WTC11 (cell line): ENCODE results near the gene PTGFR. TPM values are rescaled to one million over a fixed set of nuclear protein-coding genes. Genes with fewer than 3 reads are reported as not detected.

Source experiments
- ATAC-seq: fragments of 200-7000 bp; cut with Tn5 transposase; 2 replicates; pipeline ENCODE4 v1.10.0; 2021; ENCODE audit warnings: mild to moderate bottlenecking, moderate library complexity
- CTCF ChIA-PET: fragments of 300-600 bp; sonication (Branson Sonifier 250); formaldehyde crosslinking; loops from one replicate; lab custom pipeline; 2021; ENCODE audit warnings: antibody characterized with exemption; lab: Charles Lee
- POLR2A ChIA-PET: fragments of 350-600 bp; sonication (Branson Sonifier 250); formaldehyde crosslinking; loops from one replicate; lab custom pipeline; 2021; ENCODE audit warnings: antibody characterized with exemption; lab: Charles Lee
- DNase-seq: peaks from one replicate; pipeline ENCODE4 v3.0.0; 2021; ENCODE audit warnings: low spot score
- H3K27ac Mint-ChIP-seq: 2 replicates; pipeline ENCODE4 v1.8.0; 2021; ENCODE audit warnings: mixed read lengths
- H3K27me3 Mint-ChIP-seq: 2 replicates; pipeline ENCODE4 v1.8.0; 2021; ENCODE audit warnings: low read depth, mild to moderate bottlenecking, moderate library complexity, mixed read lengths
- H3K36me3 Mint-ChIP-seq: 2 replicates; pipeline ENCODE4 v1.8.0; 2021; ENCODE audit warnings: mixed read lengths
- H3K4me1 Mint-ChIP-seq: 2 replicates; pipeline ENCODE4 v1.8.0; 2022; ENCODE audit warnings: mixed read lengths
- H3K4me3 Mint-ChIP-seq: 2 replicates; pipeline ENCODE4 v1.8.0; 2021; ENCODE audit warnings: mild to moderate bottlenecking, moderate library complexity, mixed read lengths
- H3K9me3 Mint-ChIP-seq: 2 replicates; pipeline ENCODE4 v1.8.0; 2021; ENCODE audit warnings: mixed read lengths
- AR ChIP-seq: fragments of 250-450 bp; sonication (Bioruptor Pico); IDR thresholded peaks from 2 replicates; pipeline ENCODE4 v1.9.0; 2021; ENCODE audit warnings: mild to moderate bottlenecking
- ATF2 ChIP-seq: sonication (generic); formaldehyde crosslinking; IDR thresholded peaks from 2 replicates; pipeline ENCODE4 v1.8.1; 2022; ENCODE audit warnings: low read depth, missing genetic modification reagents, borderline replicate concordance
- CREB1 ChIP-seq: sonication (generic); formaldehyde crosslinking; IDR thresholded peaks from 2 replicates; pipeline ENCODE4 v1.8.0; 2023; ENCODE audit warnings: mild to moderate bottlenecking, missing genetic modification reagents
- CREM ChIP-seq: sonication (generic); formaldehyde crosslinking; IDR thresholded peaks from 2 replicates; pipeline ENCODE4 v1.8.1; 2022; ENCODE audit warnings: mild to moderate bottlenecking, missing genetic modification reagents, moderate library complexity
- CTCF ChIP-seq: fragments of 200-600 bp; IDR thresholded peaks from 2 replicates; pipeline ENCODE4 v1.8.0; 2022; ENCODE audit warnings: antibody characterized with exemption
- ELF4 ChIP-seq: sonication (generic); formaldehyde crosslinking; IDR thresholded peaks from 2 replicates; pipeline ENCODE4 v1.8.1; 2022; ENCODE audit warnings: low read depth, mild to moderate bottlenecking, moderate library complexity, missing genetic modification reagents
- JAZF1 ChIP-seq: fragments of 250-450 bp; sonication (Bioruptor Pico); IDR thresholded peaks from 2 replicates; pipeline ENCODE4 v1.9.0; 2021; ENCODE audit warnings: moderate library complexity, mild to moderate bottlenecking, inconsistent platforms
- KAT7 ChIP-seq: sonication (generic); formaldehyde crosslinking; IDR thresholded peaks from 2 replicates; pipeline ENCODE4 v1.8.1; 2023; ENCODE audit warnings: missing genetic modification reagents, mild to moderate bottlenecking, borderline replicate concordance
- NR3C1 ChIP-seq: sonication (generic); formaldehyde crosslinking; conservative IDR thresholded peaks from 2 replicates; pipeline ENCODE4 v1.8.1; 2023; ENCODE audit warnings: low read depth, mild to moderate bottlenecking, missing genetic modification reagents
- TEAD4 ChIP-seq: sonication (generic); formaldehyde crosslinking; IDR thresholded peaks from 2 replicates; pipeline ENCODE4 v1.8.0; 2022; ENCODE audit warnings: mild to moderate bottlenecking, missing genetic modification reagents
- USF1 ChIP-seq: sonication (generic); formaldehyde crosslinking; IDR thresholded peaks from 2 replicates; pipeline ENCODE4 v1.8.0; 2022; ENCODE audit warnings: mild to moderate bottlenecking, missing genetic modification reagents
- ZBTB43 ChIP-seq: sonication (generic); formaldehyde crosslinking; IDR thresholded peaks from 2 replicates; pipeline ENCODE4 v1.8.1; 2023; ENCODE audit warnings: mild to moderate bottlenecking, missing genetic modification reagents
- ZNF121 ChIP-seq: sonication (generic); formaldehyde crosslinking; IDR thresholded peaks from 2 replicates; pipeline ENCODE4 v1.8.0; 2023; ENCODE audit warnings: missing genetic modification reagents
- ZNF232 ChIP-seq: sonication (generic); formaldehyde crosslinking; IDR thresholded peaks from 2 replicates; pipeline ENCODE4 v1.8.0; 2022; ENCODE audit warnings: mild to moderate bottlenecking, missing genetic modification reagents
- ZNF263 ChIP-seq: sonication (generic); formaldehyde crosslinking; IDR thresholded peaks from 2 replicates; pipeline ENCODE4 v1.8.1; 2022; ENCODE audit warnings: low read depth, mild to moderate bottlenecking, moderate library complexity, missing genetic modification reagents
- ZNF317 ChIP-seq: sonication (generic); formaldehyde crosslinking; IDR thresholded peaks from 2 replicates; pipeline ENCODE4 v1.8.1; 2023; ENCODE audit warnings: low read depth, mild to moderate bottlenecking, moderate library complexity, missing genetic modification reagents, borderline replicate concordance
- ZNF512 ChIP-seq: sonication (generic); formaldehyde crosslinking; IDR thresholded peaks from 2 replicates; pipeline ENCODE4 v1.8.1; 2022; ENCODE audit warnings: missing genetic modification reagents, borderline replicate concordance
- ZNF532 ChIP-seq: fragments of 250-450 bp; sonication (Bioruptor Pico); IDR thresholded peaks from 2 replicates; pipeline ENCODE4 v1.9.0; 2021; ENCODE audit warnings: mild to moderate bottlenecking, borderline replicate concordance
- ZSCAN18 ChIP-seq: fragments of 250-450 bp; sonication (Bioruptor Pico); IDR thresholded peaks from 2 replicates; pipeline ENCODE4 v2.1.2; 2022; ENCODE audit warnings: mild to moderate bottlenecking, moderate library complexity
- total RNA-seq: library from RNA; stranded (reverse); gene quantifications from 3 replicates; pipeline ENCODE4 v1.2.3, GENCODE V29; 2021

The PTGFR gene
- total RNA-seq, 1 experiment from 2014 or later = 0.04 TPM

GRCh38 chr1:78516716-78517115 lies 25.9 kb downstream of the PTGFR start:
- H3K9me3 Mint-ChIP-seq = peaks cover 21% of the 10 kb centered on the region
- no peaks in the 10 kb centered on the region for H3K4me1 Mint-ChIP-seq
- no peak for ATAC-seq
- peaks cover 21% of the 10 kb centered on the region for H3K36me3 Mint-ChIP-seq
- ChIA-PET POLR2A (no interaction called here), CTCF (no interaction called here)
- H3K4me3 Mint-ChIP-seq = no peak overlapping the region
- no peak overlapping the region for H3K27ac Mint-ChIP-seq
- DNase-seq = no peak
- TF ChIP-seq ZNF263 (CRISPR knock-in tag) (no peak), AR (CRISPR knock-in tag) (no peak), KAT7 (CRISPR knock-in tag) (no peak), USF1 (CRISPR knock-in tag) (no peak), ZNF512 (CRISPR knock-in tag) (no peak), CREM (no peak), ZNF121 (CRISPR knock-in tag) (no peak), NR3C1 (CRISPR knock-in tag) (no peak), TEAD4 (CRISPR knock-in tag) (no peak), JAZF1 (CRISPR knock-in tag) (no peak), ZNF317 (no peak), ZSCAN18 (CRISPR knock-in tag) (no peak), ZNF232 (no peak), CREB1 (CRISPR knock-in tag) (no peak)
- H3K27me3 Mint-ChIP-seq = peaks cover 4% of the 10 kb centered on the region; the same call in 1 of the 2 replicates

- CTCF ChIA-PET = no interaction called here
- Mint-ChIP-seq H3K4me1 (no peaks in the 10 kb centered on the region), H3K9me3 (no peaks in the 10 kb centered on the region), H3K36me3 (no peaks in the 10 kb centered on the region), H3K27me3 (no peaks in the 10 kb centered on the region), H3K4me3 (no peak overlapping the region), H3K27ac (no peak overlapping the region)
- ATAC-seq = no peak
- no peak for DNase-seq
- POLR2A ChIA-PET = no interaction called here
- TF ChIP-seq CTCF = no peak
- no peak for TF ChIP-seq ZNF532 (CRISPR knock-in tag)
- no peak for TF ChIP-seq ZBTB43 (CRISPR knock-in tag)
- TF ChIP-seq ATF2 (CRISPR knock-in tag) = no peak
- no peak for TF ChIP-seq ELF4 (CRISPR knock-in tag)
Measured at GRCh38 chr1:78519446-78519845, 28.7 kb downstream of the PTGFR start.
